ENCODE data around the gene PTPRF. TPM values are rescaled to one million over a fixed set of nuclear protein-coding genes. Genes with fewer than 3 reads are reported as not detected.

PTPRF gene
- total RNA-seq, 5 donors from 2014 or later (not counting 1 experiment from before 2014, with no cell fraction given): 0.07 to 2.6 (median 1.9) TPM

DNA sequence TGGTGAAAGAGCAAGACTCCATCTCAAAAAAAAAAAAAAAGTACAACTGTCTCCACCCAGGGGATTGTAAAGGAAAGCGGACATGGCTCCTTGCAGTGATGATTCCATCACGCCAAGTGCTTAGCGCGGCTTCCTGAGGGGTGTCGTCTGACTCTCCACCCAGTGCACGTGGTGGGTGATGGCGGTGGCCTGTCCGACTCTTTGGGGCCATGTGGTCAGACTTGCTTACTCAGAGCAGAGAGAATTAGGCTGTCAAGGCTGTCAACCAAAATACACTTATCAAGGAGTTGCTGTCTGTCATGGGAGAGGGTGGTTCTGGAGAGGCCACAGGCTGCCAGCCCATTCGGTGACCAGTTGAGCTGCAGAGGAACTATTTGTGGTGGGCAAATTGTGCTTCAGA, 49.4 kb downstream of the PTPRF start:
- H3K27me3 Mint-ChIP-seq: no peaks in the 10 kb centered on the region
- 86% methylated on average over 1 of the region's 9 CpGs for WGBS (ENCODE audit: insufficient coverage)
- no peak overlapping the region for H3K27ac Mint-ChIP-seq
- POLR2A ChIA-PET: interaction anchor here in 1 of 2 donors (0.7 kb wide), 1 partner anchor 37 kb away, joined by 5 read pairs; no protein-coding TSS in a partner anchor
- H3K9me3 ChIP-seq: no peaks in the 10 kb centered on the region
- DNase-seq (no peak), ATAC-seq (replicated peaks in 1 of 4) (no peak)
- no peaks in the 10 kb centered on the region for H3K9me3 Mint-ChIP-seq
- peaks cover 0 to 2% of the 10 kb centered on the region in 2 experiments for H3K27me3 ChIP-seq (replicated peaks in 1 of 2; ENCODE audit: control insufficient read depth in 2 of 2, extremely low read depth in 1 of 2, insufficient read depth in 2 of 2, low read length in 1 of 2)
- no peaks in the 10 kb centered on the region for H3K36me3 Mint-ChIP-seq
- no peak overlapping the region for H3K27ac ChIP-seq (ENCODE audit: low read length)
- peaks cover 0 to 9% of the 10 kb centered on the region in 2 experiments for H3K4me1 ChIP-seq (ENCODE audit: control insufficient read depth in 1 of 2, extremely low read depth in 1 of 2, insufficient read depth in 2 of 2, low read length in 2 of 2)
- no peak overlapping the region for H3K4me3 Mint-ChIP-seq
- peaks cover 0 to 9% (median 0%) of the 10 kb centered on the region in 3 donors for H3K4me1 Mint-ChIP-seq
- H3K4me3 ChIP-seq (ENCODE audit: control insufficient read depth in 1 of 2, extremely low read depth in 1 of 2, low read length in 1 of 2): no peak overlapping the region
- CTCF ChIA-PET: no interaction called here
- H3K36me3 ChIP-seq (ENCODE audit: control insufficient read depth in 2 of 2, extremely low read depth in 1 of 2, insufficient read depth in 1 of 2, low read length in 1 of 2): no peaks in the 10 kb centered on the region

DNA sequence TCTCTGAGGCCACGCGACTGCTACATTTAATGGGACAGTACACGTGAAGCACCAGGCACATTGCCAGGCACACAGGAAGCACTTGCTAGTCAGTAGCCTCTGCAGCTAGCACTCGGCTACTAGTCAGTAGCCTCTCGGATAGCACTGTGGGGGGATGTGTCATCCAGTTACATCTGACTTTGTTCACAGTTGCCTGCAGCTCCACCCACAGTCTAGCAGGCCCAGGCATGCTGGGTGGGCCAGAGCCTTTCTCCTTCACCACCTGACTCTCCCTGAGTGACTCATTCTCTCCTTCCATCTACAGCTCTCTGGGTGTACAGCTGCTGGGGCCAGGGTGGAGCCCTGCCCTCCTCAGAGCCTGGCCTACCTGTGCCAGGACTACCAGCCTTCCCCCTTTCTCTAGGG, 51.5 kb downstream of the PTPRF start:
- Histone ChIP-seq H3K36me3 (ENCODE audit: control insufficient read depth in 2 of 2, extremely low read depth in 1 of 2, insufficient read depth in 1 of 2, low read length in 1 of 2) (no peaks in the 10 kb centered on the region), H3K27ac (ENCODE audit: low read length) (no peak overlapping the region), H3K9me3 (no peaks in the 10 kb centered on the region), H3K4me1 (ENCODE audit: control insufficient read depth in 1 of 2, extremely low read depth in 1 of 2, insufficient read depth in 2 of 2, low read length in 2 of 2) (peaks cover 0 to 6% of the 10 kb centered on the region in 2 experiments), H3K27me3 (replicated peaks in 1 of 2; ENCODE audit: control insufficient read depth in 2 of 2, extremely low read depth in 1 of 2, insufficient read depth in 2 of 2, low read length in 1 of 2) (peaks cover 0 to 2% of the 10 kb centered on the region in 2 experiments), H3K4me3 (ENCODE audit: control insufficient read depth in 1 of 2, extremely low read depth in 1 of 2, low read length in 1 of 2) (no peak overlapping the region)
- Mint-ChIP-seq H3K27ac (no peak overlapping the region), H3K36me3 (no peaks in the 10 kb centered on the region), H3K4me3 (no peak overlapping the region), H3K27me3 (no peaks in the 10 kb centered on the region), H3K4me1 (peaks cover 0 to 9% (median 0%) of the 10 kb centered on the region in 3 donors), H3K9me3 (no peaks in the 10 kb centered on the region)
- DNase-seq (peak in 1 of 35 experiments; percentile 8), ATAC-seq (replicated peaks in 1 of 4) (peak in 3 of 4 experiments; percentile 58 to 66 (median 66))
- WGBS (ENCODE audit: insufficient coverage): 78% methylated on average over 3 of the region's 5 CpGs
- ChIA-PET CTCF (no interaction called here), POLR2A (no interaction called here)

DNA sequence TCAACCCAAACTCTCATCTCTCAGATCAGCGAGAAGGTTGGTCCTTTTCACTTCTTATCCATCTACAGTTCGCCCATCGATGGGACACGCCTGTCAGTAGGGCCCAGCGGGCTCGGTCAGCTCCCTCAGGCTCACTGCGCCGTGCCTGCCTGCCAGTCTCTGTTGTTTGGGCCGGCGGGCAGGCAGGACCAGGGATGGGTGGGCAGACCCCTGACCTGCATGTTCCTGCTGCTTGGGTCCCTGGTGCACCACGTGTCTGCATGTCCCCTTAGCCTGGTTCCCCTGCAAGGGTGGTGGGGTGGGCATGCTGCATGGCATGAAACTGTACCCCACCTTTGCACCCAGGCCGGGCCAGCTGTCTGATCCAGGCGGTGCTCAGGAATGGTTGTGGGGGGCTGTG, 52.4 kb downstream of the PTPRF start:
- Histone ChIP-seq H3K4me1 (ENCODE audit: control insufficient read depth in 1 of 2, extremely low read depth in 1 of 2, insufficient read depth in 2 of 2, low read length in 2 of 2) (peaks cover 0 to 6% of the 10 kb centered on the region in 2 experiments), H3K27ac (ENCODE audit: low read length) (no peak overlapping the region), H3K4me3 (ENCODE audit: control insufficient read depth in 1 of 2, extremely low read depth in 1 of 2, low read length in 1 of 2) (no peak overlapping the region), H3K27me3 (replicated peaks in 1 of 2; ENCODE audit: control insufficient read depth in 2 of 2, extremely low read depth in 1 of 2, insufficient read depth in 2 of 2, low read length in 1 of 2) (peaks cover 0 to 2% of the 10 kb centered on the region in 2 experiments), H3K9me3 (no peaks in the 10 kb centered on the region), H3K36me3 (ENCODE audit: control insufficient read depth in 2 of 2, extremely low read depth in 1 of 2, insufficient read depth in 1 of 2, low read length in 1 of 2) (no peaks in the 10 kb centered on the region)
- 88% methylated on average over 11 of the region's 13 CpGs for WGBS (ENCODE audit: insufficient coverage)
- ChIA-PET CTCF (no interaction called here), POLR2A (no interaction called here)
- no peak for DNase-seq
- ATAC-seq (replicated peaks in 1 of 4): no peak
- Mint-ChIP-seq H3K27ac (no peak overlapping the region), H3K4me3 (no peak overlapping the region), H3K4me1 (peaks cover 0 to 9% (median 0%) of the 10 kb centered on the region in 3 donors), H3K9me3 (no peaks in the 10 kb centered on the region), H3K27me3 (no peaks in the 10 kb centered on the region), H3K36me3 (no peaks in the 10 kb centered on the region)

DNA sequence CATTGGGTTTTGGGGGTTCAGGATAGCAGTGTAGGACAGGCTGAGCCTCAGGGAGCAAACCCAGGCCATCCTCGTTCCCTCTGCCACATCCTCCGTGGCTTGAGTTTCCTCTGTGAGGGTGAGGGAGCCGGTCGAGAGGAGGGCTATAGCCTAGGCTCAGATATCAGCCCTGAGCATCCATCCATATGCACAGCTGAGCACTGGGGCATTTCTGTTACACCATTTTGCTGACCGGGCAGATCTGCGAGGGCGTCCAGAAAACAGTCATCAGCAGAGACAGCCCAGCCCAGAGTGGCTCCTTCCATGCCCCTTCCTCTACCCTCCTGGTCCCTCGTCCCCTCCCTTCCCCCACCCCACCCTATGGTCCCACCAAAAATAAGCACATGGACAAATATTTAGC, 53.5 kb downstream of the PTPRF start:
- no peak overlapping the region for H3K27ac ChIP-seq (ENCODE audit: low read length)
- WGBS (ENCODE audit: insufficient coverage): 72% methylated on average over 3 of the region's 8 CpGs
- H3K36me3 Mint-ChIP-seq: no peaks in the 10 kb centered on the region
- no peaks in the 10 kb centered on the region for H3K36me3 ChIP-seq (ENCODE audit: control insufficient read depth in 2 of 2, extremely low read depth in 1 of 2, insufficient read depth in 1 of 2, low read length in 1 of 2)
- ATAC-seq (replicated peaks in 1 of 4) (no peak), DNase-seq (no peak)
- peaks cover 0 to 6% of the 10 kb centered on the region in 2 experiments for H3K4me1 ChIP-seq (ENCODE audit: control insufficient read depth in 1 of 2, extremely low read depth in 1 of 2, insufficient read depth in 2 of 2, low read length in 2 of 2)
- H3K4me3 ChIP-seq (ENCODE audit: control insufficient read depth in 1 of 2, extremely low read depth in 1 of 2, low read length in 1 of 2): no peak overlapping the region
- H3K4me3 Mint-ChIP-seq: no peak overlapping the region
- no peak overlapping the region for H3K27ac Mint-ChIP-seq
- no peaks in the 10 kb centered on the region for H3K9me3 ChIP-seq
- H3K4me1 Mint-ChIP-seq: peaks cover 0 to 9% (median 0%) of the 10 kb centered on the region in 3 donors
- no peaks in the 10 kb centered on the region for H3K9me3 Mint-ChIP-seq
- POLR2A ChIA-PET: no interaction called here
- peaks cover 0 to 2% of the 10 kb centered on the region in 2 experiments for H3K27me3 ChIP-seq (replicated peaks in 1 of 2; ENCODE audit: control insufficient read depth in 2 of 2, extremely low read depth in 1 of 2, insufficient read depth in 2 of 2, low read length in 1 of 2)
- no peaks in the 10 kb centered on the region for H3K27me3 Mint-ChIP-seq
- CTCF ChIA-PET: no interaction called here

DNA sequence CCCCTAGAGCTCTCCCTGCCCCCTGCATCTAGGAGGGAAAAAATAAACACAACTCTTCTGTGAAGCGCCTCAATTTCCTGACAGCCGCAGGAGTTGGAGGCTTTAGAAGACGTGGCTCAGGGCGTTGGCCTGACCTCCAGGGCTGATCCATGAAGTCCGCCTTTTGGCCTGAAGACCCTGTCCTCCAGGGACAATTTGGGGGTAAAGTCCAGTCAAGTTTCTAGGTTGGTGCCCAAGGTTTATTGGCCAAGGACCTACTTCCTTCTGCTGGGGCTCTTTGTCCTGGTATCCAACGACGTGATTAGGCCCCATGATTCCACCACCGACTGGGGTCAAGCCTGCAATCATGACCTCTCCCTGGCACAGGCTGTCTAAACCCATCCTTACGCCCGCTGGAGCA, 54.9 kb downstream of the PTPRF start:
- no peak for ATAC-seq (replicated peaks in 1 of 4)
- Mint-ChIP-seq H3K4me3 (no peak overlapping the region), H3K9me3 (no peaks in the 10 kb centered on the region), H3K36me3 (no peaks in the 10 kb centered on the region), H3K4me1 (peaks cover 0 to 9% (median 0%) of the 10 kb centered on the region in 3 donors), H3K27ac (no peak overlapping the region), H3K27me3 (no peaks in the 10 kb centered on the region)
- POLR2A ChIA-PET: no interaction called here
- no peak overlapping the region for H3K27ac ChIP-seq (ENCODE audit: low read length)
- H3K27me3 ChIP-seq (replicated peaks in 1 of 2; ENCODE audit: control insufficient read depth in 2 of 2, extremely low read depth in 1 of 2, insufficient read depth in 2 of 2, low read length in 1 of 2): peaks cover 0 to 2% of the 10 kb centered on the region in 2 experiments
- DNase-seq: no peak
- H3K36me3 ChIP-seq (ENCODE audit: control insufficient read depth in 2 of 2, extremely low read depth in 1 of 2, insufficient read depth in 1 of 2, low read length in 1 of 2): no peaks in the 10 kb centered on the region
- no peaks in the 10 kb centered on the region for H3K9me3 ChIP-seq
- peaks cover 0 to 6% of the 10 kb centered on the region in 2 experiments for H3K4me1 ChIP-seq (ENCODE audit: control insufficient read depth in 1 of 2, extremely low read depth in 1 of 2, insufficient read depth in 2 of 2, low read length in 2 of 2)
- 93% methylated on average over 10 of the region's 10 CpGs for WGBS (ENCODE audit: insufficient coverage)
- no peak overlapping the region for H3K4me3 ChIP-seq (ENCODE audit: control insufficient read depth in 1 of 2, extremely low read depth in 1 of 2, low read length in 1 of 2)
- CTCF ChIA-PET: no interaction called here

DNA sequence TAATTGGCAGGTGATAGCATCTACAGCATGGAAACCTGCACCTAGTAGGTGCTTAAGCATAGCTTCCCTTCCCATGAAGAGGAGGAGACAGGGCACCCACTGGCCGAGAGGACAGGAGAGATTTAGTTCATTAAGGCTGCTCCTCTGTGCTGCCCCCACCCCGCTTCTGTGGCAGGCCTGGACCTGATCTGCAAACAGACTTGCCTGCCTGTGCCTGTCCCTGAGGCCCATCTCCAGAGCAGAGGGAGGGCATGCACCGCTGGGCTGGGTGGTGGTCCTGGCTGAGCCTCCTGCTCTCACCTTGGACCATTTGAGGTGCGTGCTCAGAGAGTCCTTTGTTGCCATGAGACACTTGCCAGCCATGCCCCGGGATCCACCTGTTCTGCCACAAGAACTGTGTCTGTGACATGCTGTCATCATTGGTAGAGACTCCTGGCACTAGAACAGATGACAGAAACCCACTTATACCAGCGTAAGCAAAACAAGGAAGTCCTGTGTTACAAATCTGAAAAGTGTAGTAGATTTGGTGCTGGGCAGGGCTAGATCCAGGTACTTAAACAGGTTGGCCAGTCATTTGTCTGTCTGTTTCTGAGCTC, 55.6 kb downstream of the PTPRF start:
- no peak overlapping the region for H3K4me3 Mint-ChIP-seq
- WGBS (ENCODE audit: insufficient coverage): 62% methylated on average over 5 of the region's 6 CpGs
- ChIA-PET POLR2A (no interaction called here), CTCF (no interaction called here)
- Histone ChIP-seq H3K4me3 (ENCODE audit: control insufficient read depth in 1 of 2, extremely low read depth in 1 of 2, low read length in 1 of 2) (no peak overlapping the region), H3K36me3 (ENCODE audit: control insufficient read depth in 2 of 2, extremely low read depth in 1 of 2, insufficient read depth in 1 of 2, low read length in 1 of 2) (no peaks in the 10 kb centered on the region), H3K4me1 (ENCODE audit: control insufficient read depth in 1 of 2, extremely low read depth in 1 of 2, insufficient read depth in 2 of 2, low read length in 2 of 2) (peaks cover 0 to 6% of the 10 kb centered on the region in 2 experiments), H3K27ac (ENCODE audit: low read length) (no peak overlapping the region), H3K9me3 (no peaks in the 10 kb centered on the region), H3K27me3 (replicated peaks in 1 of 2; ENCODE audit: control insufficient read depth in 2 of 2, extremely low read depth in 1 of 2, insufficient read depth in 2 of 2, low read length in 1 of 2) (no peaks in the 10 kb centered on the region)
- H3K27ac Mint-ChIP-seq: no peak overlapping the region
- H3K4me1 Mint-ChIP-seq: peaks cover 0 to 9% (median 0%) of the 10 kb centered on the region in 3 donors
- ATAC-seq (replicated peaks in 1 of 4) (no peak), DNase-seq (no peak)
- H3K36me3 Mint-ChIP-seq: no peaks in the 10 kb centered on the region
- H3K9me3 Mint-ChIP-seq: no peaks in the 10 kb centered on the region
- H3K27me3 Mint-ChIP-seq: no peaks in the 10 kb centered on the region

Measured in T-cell (primary cell).